GM12874 (cell line): ENCODE results near the gene C13orf42.

Experiments used
- TF ChIP-seq, protein P1 (sequence below): IDR thresholded peaks from 2 replicates; pipeline ENCODE4 v1.5.1; 2011; ENCODE audit warnings: low read depth, mild to moderate bottlenecking, control low read depth, low read length, moderate library complexity; ENCODE audit not compliant: insufficient read depth

C13orf42 gene

DNA sequence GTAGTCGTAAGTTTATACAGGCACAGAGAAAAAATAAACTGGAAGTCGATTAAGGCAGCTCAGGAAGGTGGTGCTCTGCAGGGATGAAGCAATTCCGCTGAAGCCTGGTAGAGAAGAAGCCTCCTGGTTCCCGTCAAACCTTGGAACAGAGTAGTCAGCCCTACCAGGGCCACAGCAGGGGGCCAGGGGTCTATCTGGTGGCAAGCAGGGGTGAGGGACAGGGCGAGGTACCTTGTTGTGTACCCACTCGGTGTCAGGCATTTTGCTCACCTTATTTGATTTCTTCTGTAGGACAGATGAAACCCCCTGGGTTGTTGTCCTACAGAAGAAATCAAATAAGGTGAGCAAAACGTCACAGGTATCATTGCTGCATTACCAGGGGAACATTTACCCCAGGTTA is 70.6 kb downstream of the C13orf42 start:
- TF ChIP-seq, protein P1, sequence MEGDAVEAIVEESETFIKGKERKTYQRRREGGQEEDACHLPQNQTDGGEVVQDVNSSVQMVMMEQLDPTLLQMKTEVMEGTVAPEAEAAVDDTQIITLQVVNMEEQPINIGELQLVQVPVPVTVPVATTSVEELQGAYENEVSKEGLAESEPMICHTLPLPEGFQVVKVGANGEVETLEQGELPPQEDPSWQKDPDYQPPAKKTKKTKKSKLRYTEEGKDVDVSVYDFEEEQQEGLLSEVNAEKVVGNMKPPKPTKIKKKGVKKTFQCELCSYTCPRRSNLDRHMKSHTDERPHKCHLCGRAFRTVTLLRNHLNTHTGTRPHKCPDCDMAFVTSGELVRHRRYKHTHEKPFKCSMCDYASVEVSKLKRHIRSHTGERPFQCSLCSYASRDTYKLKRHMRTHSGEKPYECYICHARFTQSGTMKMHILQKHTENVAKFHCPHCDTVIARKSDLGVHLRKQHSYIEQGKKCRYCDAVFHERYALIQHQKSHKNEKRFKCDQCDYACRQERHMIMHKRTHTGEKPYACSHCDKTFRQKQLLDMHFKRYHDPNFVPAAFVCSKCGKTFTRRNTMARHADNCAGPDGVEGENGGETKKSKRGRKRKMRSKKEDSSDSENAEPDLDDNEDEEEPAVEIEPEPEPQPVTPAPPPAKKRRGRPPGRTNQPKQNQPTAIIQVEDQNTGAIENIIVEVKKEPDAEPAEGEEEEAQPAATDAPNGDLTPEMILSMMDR: no peak

DNA sequence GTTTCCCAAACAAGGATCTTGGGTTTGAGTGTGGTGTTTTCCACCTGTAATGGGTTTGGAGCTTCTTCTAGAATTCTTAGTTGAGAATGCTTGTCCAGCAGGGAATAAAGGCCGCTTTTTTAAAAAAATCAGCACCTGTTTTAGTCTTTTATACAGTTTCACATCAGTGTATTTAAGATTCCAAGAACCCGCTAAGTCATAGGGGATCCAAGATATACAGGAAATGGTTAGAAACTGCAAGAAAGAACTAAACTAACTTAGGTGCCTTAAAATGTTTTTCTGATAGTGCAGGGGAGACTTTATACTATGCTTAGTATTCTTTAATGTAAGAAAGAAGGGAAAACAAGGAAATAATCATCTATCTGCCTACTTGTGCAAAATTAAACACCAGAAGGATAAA is 74.7 kb downstream of the C13orf42 start:
- TF ChIP-seq, protein P1: no peak

DNA sequence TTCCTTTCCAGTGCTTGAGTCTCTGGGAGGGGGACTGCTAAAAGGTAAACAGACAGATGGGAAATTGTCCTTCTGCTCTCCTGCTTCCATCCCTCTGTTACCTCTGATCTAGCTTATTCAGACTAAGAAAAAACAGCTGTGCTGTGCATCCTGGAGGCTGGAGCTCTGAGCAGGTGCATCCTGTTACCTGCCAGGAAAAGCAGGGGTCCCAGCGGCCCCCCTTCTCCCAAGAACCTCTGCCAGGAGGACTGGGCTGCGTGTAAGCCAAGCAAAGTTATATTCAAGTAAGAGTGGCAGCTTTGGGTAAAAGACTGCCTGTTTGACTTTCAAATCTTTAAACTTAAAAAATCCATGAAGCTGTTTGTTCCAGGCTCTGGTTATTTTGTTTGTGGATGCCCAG is 75.1 kb downstream of the C13orf42 start:
- TF ChIP-seq, protein P1: no peak

DNA sequence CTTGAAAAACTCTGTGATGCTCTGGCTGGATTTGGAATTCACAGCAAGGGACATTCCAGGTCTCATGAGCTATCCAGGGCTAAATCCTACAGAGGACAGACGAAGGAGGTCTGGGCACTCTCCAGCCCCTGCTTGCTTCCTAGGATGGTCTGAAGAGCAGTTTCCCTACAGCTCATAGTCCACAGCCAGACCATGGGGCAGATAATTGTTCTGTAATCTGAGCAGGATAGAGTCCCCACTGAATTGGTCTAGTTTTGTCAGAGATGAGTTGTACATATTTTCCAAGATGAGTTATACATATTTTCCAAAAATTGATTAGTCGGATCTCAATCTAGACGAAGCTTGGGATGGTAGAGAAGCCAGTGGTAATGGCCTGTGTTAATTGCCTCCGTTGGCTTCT is 75.6 kb downstream of the C13orf42 start:
- TF ChIP-seq, protein P1: no peak

DNA sequence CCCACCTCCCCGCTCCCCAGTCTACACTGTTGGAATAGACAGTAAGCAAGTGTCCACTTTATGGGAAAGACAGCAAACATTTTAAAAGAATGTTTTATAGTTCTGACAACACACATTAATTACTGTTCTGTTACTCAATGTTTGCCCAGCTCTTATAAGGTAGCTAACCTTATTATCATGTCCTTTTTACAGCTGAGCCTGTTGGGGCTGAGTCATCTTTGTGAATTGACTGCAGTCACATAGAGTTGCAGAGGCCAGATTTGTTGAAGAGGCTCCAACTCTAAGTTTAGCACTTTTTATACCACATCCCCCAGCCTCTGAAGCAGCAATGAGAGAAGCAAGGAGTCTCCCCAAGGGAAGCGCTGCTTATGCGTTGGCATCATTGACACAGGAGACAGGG is 76.2 kb downstream of the C13orf42 start:
- TF ChIP-seq, protein P1: no peak

DNA sequence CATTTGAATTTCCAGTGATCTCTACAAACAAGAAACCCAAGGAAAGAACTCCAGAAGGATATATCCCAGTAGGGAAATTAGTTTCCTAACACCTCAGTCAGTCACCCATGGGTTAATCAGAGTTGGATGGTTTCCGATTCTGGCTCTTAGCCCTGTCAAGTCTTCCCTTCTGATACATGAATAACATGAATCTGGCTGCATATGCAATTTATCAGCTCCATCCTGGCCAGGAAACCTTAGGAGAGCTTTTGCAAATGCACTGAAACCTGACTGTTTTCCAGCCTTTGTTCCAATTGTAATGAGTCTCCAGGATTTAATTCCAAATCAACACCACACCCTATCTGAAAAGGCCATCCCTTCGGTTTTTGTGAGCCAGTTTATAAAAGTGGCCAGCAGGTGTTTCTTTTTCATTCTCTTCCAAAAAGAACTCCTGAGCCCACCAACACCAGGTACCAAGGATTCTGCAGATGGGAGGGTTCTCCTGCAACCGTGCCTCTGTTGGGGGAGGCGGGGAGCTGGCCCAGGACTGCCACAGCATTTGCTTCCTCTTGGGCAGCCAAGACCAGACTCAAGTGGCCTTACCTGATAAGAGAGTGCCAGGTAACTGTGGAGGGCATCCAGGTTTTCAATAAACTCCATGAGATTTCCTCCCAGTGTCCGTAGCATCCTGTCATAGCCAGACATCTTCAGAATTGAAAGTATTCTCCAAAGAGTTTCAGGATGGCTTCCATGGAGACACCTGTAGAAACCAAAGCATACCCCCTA is 77.5 kb downstream of the C13orf42 start:
- TF ChIP-seq, protein P1: no peak

DNA sequence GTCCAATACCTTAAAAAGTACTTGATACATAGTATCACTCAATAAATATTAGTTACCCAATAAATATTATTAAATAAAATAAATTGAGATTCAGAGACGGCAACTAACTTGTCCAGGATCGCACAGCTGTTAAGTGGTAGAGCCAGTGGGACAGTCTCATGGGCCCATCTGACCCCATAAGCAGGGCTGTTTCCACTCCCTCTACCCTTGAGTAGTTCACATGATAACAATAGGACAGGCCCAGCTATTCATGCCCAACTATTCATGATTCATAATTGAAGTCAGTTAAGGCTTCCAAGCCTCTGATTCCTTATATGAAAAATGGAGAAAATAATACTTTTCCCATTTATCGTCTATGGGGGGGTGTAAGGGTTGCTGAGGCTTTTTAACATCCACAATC is 78.2 kb downstream of the C13orf42 start:
- TF ChIP-seq, protein P1: no peak
